NCI-H446 treated with DMSO at 0.1 percent for 48 hours (cell line): ENCODE results near the gene HNF4A.

Experiments used
- DNase-seq: peaks from one replicate; lab custom pipeline; 2025; lab: John Stamatoyannopoulos, UW

Gene HNF4A

GRCh38 chr20:44406572-44407137, 51.2 kb downstream of the HNF4A start:
- no peak for DNase-seq

GRCh38 chr20:44407402-44408184, 52.1 kb downstream of the HNF4A start:
- DNase-seq: no peak

- no peak for DNase-seq
Observed at GRCh38 chr20:44409132-44409600, 53.7 kb downstream of the HNF4A start.

GRCh38 chr20:44410583-44411019, 55.1 kb downstream of the HNF4A start:
- no peak for DNase-seq

GRCh38 chr20:44411020-44411756, 55.7 kb downstream of the HNF4A start:
- no peak for DNase-seq

GRCh38 chr20:44411757-44412401, 56.4 kb downstream of the HNF4A start:
- no peak for DNase-seq

- no peak for DNase-seq
Observed at GRCh38 chr20:44412402-44413144, 57.1 kb downstream of the HNF4A start.

- DNase-seq: no peak
Observed at GRCh38 chr20:44413575-44414345, 58.3 kb downstream of the HNF4A start.

GRCh38 chr20:44414346-44414714, 58.8 kb downstream of the HNF4A start:
- no peak for DNase-seq

- no peak for DNase-seq
Observed at GRCh38 chr20:44414808-44415207, 59.3 kb downstream of the HNF4A start.

- no peak for DNase-seq
Observed at GRCh38 chr20:44415833-44416715, 60.6 kb downstream of the HNF4A start.

GRCh38 chr20:44418069-44418905, 62.8 kb downstream of the HNF4A start:
- no peak for DNase-seq

GRCh38 chr20:44419131-44419844, 63.8 kb downstream of the HNF4A start:
- DNase-seq: no peak

GRCh38 chr20:44420497-44420896, 65.0 kb downstream of the HNF4A start:
- DNase-seq: no peak

GRCh38 chr20:44422083-44422482, 66.6 kb downstream of the HNF4A start:
- DNase-seq: no peak

GRCh38 chr20:44423480-44423879, 68.0 kb downstream of the HNF4A start:
- no peak for DNase-seq

- DNase-seq: no peak
Observed at GRCh38 chr20:44424039-44424495, 68.6 kb downstream of the HNF4A start.

GRCh38 chr20:44425923-44426322, 70.4 kb downstream of the HNF4A start:
- no peak for DNase-seq
